Stomach (tissue), 4 donors: Measurements from ENCODE around the gene ANKRD31.

Experiments
- CTCF ChIP-seq, 7 experiments: fragments of 450-650 bp in 4 of 7; fragments of 200-600 bp in 3 of 7; sonication (generic) in 3 of 7; IDR thresholded peaks; one replicate each; pipeline ENCODE4 v1.5.1; 2016 to 2019; ENCODE audit warnings: antibody characterized with exemption in 7 of 7, control low read depth in 2 of 7, mild to moderate bottlenecking in 1 of 7
- POLR2A ChIP-seq, 4 donors: fragments of 450-650 bp; IDR thresholded peaks; one replicate each; pipeline ENCODE4 v1.6.1; 2016; ENCODE audit warnings: antibody characterized with exemption in 4 of 4, control low read depth in 2 of 4, mild to moderate bottlenecking in 1 of 4, moderate library complexity in 1 of 4

- TF ChIP-seq CTCF (IDR thresholded peaks at IDR 0.05) (no peak), POLR2A (IDR thresholded peaks at IDR 0.05) (no peak)
Observed at GRCh38 chr5:75130818-75131349, 105.8 kb downstream of the ANKRD31 start.
